Mucosa of descending colon (tissue), 3 donors: Measurements from ENCODE around the gene TAS2R41. TPM values are rescaled to one million over a fixed set of nuclear protein-coding genes. Genes with fewer than 3 reads are reported as not detected.

ENCODE experiments used
- ATAC-seq: fragments of 200-7000 bp; cut with Tn5 transposase; one replicate; pipeline ENCODE4 v1.9.1; 2020; ENCODE audit warnings: mild to moderate bottlenecking, moderate library complexity
- DNase-seq, 3 donors: peaks; one replicate each; pipeline ENCODE4 v3.0.0-alpha.2; 2020
- H3K36me3 ChIP-seq: fragments of 200-600 bp; one replicate; pipeline ENCODE4 v1.8.0; 2021; ENCODE audit warnings: low read depth, mild to moderate bottlenecking
- H3K4me1 ChIP-seq: fragments of 200-600 bp; one replicate; pipeline ENCODE4 v1.8.0; 2021; ENCODE audit warnings: low read depth, mild to moderate bottlenecking
- H3K4me3 ChIP-seq: fragments of 200-600 bp; one replicate; pipeline ENCODE4 v1.8.0; 2021; ENCODE audit warnings: mild to moderate bottlenecking
- H3K9me3 ChIP-seq: fragments of 200-600 bp; one replicate; pipeline ENCODE4 v1.8.0; 2021; ENCODE audit warnings: mild to moderate bottlenecking
- intact Hi-C, 2 donors: fragments of 100-400 bp; cut with DNase I in 1 of 2; cut with micrococcal nuclease in 1 of 2; formaldehyde crosslinking; loops; one replicate each; pipeline versions ENCODE4 v1.11.0 to v1.11.1; 2022; cut with DNase I, micrococcal nuclease
- long read RNA-seq, 2 donors: library from polyadenylated mRNA; unstranded; transcript quantifications; one replicate each; pipeline ENCODE4 v2.0.0, GENCODE V29; 2019 to 2021
- total RNA-seq, 3 donors: library from RNA; stranded (reverse); fragmentation: NEBNext Ultra II Directional in 2 of 3; extraction: Animal tissue kit (Norgen Biotek cat#: 25700) in 2 of 3; gene quantifications; one replicate each; pipeline versions ENCODE4 v1.2.1 to v1.2.4, GENCODE V29; 2021 to 2023
- TF ChIP-seq, protein P1 (sequence below): fragments of 200-600 bp; IDR thresholded peaks from one replicate; pipeline ENCODE4 v1.8.0; 2022; ENCODE audit warnings: antibody characterized with exemption, mild to moderate bottlenecking
- donor health status: DM: no; HTN: no; CAD: no; lungs with moderate emphysema.
- donor health status: DM: no; HTN: no; CAD: no.
- donor health status: DM: no; HTN: yes; CAD: no.

TAS2R41 gene, protein sequence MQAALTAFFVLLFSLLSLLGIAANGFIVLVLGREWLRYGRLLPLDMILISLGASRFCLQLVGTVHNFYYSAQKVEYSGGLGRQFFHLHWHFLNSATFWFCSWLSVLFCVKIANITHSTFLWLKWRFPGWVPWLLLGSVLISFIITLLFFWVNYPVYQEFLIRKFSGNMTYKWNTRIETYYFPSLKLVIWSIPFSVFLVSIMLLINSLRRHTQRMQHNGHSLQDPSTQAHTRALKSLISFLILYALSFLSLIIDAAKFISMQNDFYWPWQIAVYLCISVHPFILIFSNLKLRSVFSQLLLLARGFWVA
- total RNA-seq, result under 1 TPM in 1 of 3 donors, not detected in 2; 0.34 TPM
- long read RNA-seq, donor 1, result 0 reads
- long read RNA-seq, donor 2, result 0 reads

DNA sequence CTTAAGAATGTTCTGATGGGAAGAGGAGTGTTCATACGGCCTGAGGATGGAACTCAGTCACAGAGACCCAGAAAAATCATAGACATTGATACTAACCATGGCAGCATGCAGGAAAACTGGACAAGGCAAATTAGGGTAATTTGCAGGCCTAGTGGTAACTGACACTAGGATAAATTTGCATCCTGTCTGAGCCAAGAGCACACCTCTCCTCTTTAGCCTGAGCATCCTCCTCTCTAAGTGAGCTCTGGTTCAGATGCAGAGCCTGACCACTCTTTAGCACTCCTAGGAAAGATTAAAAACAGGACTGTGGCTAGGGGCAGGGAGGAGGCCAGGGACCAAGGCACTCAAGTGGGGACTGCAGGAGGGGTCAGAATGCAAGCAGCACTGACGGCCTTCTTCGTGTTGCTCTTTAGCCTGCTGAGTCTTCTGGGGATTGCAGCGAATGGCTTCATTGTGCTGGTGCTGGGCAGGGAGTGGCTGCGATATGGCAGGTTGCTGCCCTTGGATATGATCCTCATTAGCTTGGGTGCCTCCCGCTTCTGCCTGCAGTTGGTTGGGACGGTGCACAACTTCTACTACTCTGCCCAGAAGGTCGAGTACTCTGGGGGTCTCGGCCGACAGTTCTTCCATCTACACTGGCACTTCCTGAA, at the start of gene TAS2R41:
TSS of gene TAS2R41 (plus strand) at position 373 of the 650 bp plus-strand sequence. CDS start at position 373, 0 bp downstream.
- TF ChIP-seq, protein P1, sequence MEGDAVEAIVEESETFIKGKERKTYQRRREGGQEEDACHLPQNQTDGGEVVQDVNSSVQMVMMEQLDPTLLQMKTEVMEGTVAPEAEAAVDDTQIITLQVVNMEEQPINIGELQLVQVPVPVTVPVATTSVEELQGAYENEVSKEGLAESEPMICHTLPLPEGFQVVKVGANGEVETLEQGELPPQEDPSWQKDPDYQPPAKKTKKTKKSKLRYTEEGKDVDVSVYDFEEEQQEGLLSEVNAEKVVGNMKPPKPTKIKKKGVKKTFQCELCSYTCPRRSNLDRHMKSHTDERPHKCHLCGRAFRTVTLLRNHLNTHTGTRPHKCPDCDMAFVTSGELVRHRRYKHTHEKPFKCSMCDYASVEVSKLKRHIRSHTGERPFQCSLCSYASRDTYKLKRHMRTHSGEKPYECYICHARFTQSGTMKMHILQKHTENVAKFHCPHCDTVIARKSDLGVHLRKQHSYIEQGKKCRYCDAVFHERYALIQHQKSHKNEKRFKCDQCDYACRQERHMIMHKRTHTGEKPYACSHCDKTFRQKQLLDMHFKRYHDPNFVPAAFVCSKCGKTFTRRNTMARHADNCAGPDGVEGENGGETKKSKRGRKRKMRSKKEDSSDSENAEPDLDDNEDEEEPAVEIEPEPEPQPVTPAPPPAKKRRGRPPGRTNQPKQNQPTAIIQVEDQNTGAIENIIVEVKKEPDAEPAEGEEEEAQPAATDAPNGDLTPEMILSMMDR, result no peak
- Histone ChIP-seq H3K4me1 (no peaks in the 10 kb centered on the region), H3K36me3 (no peaks in the 10 kb centered on the region), H3K9me3 (no peaks in the 10 kb centered on the region), H3K4me3 (no peak within 1 kb of the TSS)
- peak; percentile 44 to 50 (median 50) for DNase-seq
- intact Hi-C loops, result no loop called here
- peak; percentile 93 for ATAC-seq

DNA sequence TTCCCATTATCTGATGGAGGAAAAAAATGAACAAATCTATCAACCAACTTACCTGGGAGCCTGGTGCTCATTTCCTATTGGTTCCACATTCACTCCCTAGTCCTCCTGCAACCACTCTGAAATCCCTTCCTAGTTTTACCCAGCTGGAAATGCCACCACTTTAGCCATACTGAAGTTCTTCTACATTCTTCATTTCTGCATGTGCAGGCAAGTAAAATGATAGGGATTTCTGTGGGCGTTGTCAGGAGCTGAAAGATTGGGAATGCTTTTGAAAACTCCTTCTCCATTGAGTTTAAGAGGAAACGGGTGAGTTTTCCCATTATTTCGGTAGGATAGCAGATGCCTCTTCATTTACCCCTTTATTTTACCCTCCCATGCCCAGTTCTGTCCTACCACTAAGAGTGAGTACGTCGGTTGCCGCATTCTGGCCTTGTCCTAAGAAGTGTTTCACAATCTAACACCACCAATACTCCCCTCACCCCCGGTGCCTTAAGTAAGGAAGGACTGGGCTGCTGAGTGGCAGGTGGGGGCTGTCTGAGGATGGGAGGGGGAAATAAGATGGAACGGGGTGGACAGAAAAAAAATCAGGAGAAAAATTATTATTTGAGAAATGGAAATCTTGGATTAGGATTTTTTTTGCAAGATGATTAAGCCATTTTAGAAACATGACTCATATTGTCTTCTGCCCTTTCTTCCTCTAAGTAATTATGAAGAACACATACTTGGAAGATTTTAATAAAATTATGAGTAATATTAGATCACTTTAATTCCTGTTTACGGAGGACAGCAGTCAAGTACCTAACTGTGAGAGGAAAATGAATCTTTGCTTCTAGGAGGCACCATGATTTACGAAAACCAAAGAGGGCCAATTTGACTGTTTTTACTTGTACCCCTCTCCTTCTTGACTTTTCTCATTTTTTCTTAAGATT, 47.6 kb upstream of the TAS2R41 start:
- no peak for ATAC-seq
- TF ChIP-seq, protein P1, result no peak

DNA sequence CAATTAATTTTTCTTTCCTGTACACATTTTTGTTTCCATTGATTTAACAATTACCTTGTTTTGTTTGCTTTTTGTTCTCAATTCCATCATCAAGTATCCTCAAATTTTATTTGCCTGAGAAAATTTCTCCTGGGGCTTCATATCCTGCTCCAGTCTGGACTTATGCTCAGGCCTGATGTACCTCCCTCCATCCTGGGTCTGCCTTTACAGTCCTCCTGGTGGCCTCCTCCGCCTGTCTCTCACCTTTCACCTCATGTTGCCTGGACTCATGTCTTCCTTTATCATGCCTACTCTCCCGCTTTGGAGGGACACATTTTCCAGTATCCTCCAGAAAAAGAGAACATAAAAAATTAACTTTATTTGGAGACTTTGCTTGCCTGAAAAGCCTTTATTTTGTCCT, 46.6 kb upstream of the TAS2R41 start:
- intact Hi-C loops, result no loop called here
- Histone ChIP-seq H3K9me3 (no peaks in the 10 kb centered on the region), H3K4me3 (no peak overlapping the region), H3K36me3 (no peaks in the 10 kb centered on the region), H3K4me1 (no peaks in the 10 kb centered on the region)
- ATAC-seq (no peak), DNase-seq (no peak)
- TF ChIP-seq, protein P1, result no peak

More for the DNA sequence above, 47.6 kb upstream of the TAS2R41 start:
- intact Hi-C loops, result no loop called here
- Histone ChIP-seq H3K4me3 (no peak overlapping the region), H3K4me1 (no peaks in the 10 kb centered on the region), H3K9me3 (no peaks in the 10 kb centered on the region), H3K36me3 (no peaks in the 10 kb centered on the region)
- DNase-seq, result no peak

DNA sequence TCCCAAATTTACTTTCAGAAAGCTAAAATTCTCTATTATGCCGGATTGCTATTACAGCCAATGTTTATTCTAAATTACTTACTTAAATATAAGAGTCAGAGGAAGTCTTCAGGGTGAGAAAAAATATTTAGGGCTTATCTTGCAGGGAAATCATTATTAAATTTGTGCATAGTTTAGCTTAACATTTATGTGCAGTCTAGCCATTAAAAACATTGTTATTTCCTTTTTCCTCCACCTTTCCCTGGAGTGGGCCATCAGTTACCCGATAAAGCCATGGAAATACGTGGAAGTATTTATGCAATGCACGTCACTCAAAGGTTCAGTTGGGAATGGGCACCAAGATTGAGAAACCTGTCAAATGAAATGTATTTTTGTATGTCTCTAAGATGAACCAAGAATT, 43.9 kb upstream of the TAS2R41 start:
- DNase-seq (no peak), ATAC-seq (no peak)
- H3K9me3 ChIP-seq, result no peaks in the 10 kb centered on the region
- H3K4me1 ChIP-seq, result no peaks in the 10 kb centered on the region
- intact Hi-C loops, result no loop called here
- H3K4me3 ChIP-seq, result no peak overlapping the region
- TF ChIP-seq, protein P1, result no peak
- H3K36me3 ChIP-seq, result no peaks in the 10 kb centered on the region

DNA sequence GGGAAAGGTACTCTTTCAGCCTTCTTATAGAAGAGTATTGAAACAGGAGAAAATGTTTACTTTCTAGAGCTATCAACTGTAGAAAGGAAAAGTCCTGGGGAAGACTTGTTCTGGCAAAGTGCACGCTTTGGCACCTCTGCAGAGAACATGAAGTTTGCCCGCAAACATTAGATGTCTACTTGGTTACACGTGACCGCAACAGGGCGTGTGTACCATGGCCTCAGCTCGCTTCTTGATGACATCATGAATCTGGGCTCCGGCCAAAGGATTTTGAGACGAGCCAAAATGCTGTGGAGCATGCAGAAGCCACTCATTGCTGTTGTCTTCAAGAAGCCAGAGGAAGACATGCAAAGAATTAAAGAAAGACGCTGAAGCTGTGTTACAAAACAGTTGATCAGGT, 43.0 kb upstream of the TAS2R41 start:
- DNase-seq (peak in 2 of 3 donors; percentile 52), ATAC-seq (peak; percentile 7)
- intact Hi-C loops, result no loop called here
- Histone ChIP-seq H3K9me3 (no peaks in the 10 kb centered on the region), H3K36me3 (no peaks in the 10 kb centered on the region), H3K4me3 (no peak overlapping the region), H3K4me1 (no peaks in the 10 kb centered on the region)
- TF ChIP-seq, protein P1, result no peak
